Spleen (tissue), 7 donors: ENCODE results near the gene CNTNAP3.
"Not testable (repeated sequence)": the region's sequence is repeated elsewhere in the genome, so short reads cannot be mapped to it uniquely, and the experiment has no call there.

ENCODE experiments used
- POLR2A ChIP-seq, 3 donors: fragments of 450-650 bp; IDR thresholded peaks; one replicate each; pipeline ENCODE4 v1.5.1; 2017; ENCODE audit warnings: antibody characterized with exemption in 3 of 3, mild to moderate bottlenecking in 1 of 3
- TF ChIP-seq, protein P1 (sequence below), 11 experiments: fragments of 200-600 bp in 7 of 11; fragments of 450-650 bp in 4 of 11; sonication (generic) in 4 of 11; IDR thresholded peaks in 8 of 11; conservative IDR thresholded peaks in 3 of 11; 1 replicate in 7 of 11; 2 replicates in 4 of 11; pipeline versions ENCODE4 v1.4.0 to v1.8.0; 2016 to 2021; ENCODE audit warnings: antibody characterized with exemption in 11 of 11, inconsistent platforms in 4 of 11, mild to moderate bottlenecking in 1 of 11
- donor health status: DM: no; HTN: no; CAD: no; lungs with moderate emphysema.
- donor health status: DM: no; HTN: no; CAD: no.
- donor health status: DM: no; HTN: no; CAD: no.

- TF ChIP-seq, protein P1, sequence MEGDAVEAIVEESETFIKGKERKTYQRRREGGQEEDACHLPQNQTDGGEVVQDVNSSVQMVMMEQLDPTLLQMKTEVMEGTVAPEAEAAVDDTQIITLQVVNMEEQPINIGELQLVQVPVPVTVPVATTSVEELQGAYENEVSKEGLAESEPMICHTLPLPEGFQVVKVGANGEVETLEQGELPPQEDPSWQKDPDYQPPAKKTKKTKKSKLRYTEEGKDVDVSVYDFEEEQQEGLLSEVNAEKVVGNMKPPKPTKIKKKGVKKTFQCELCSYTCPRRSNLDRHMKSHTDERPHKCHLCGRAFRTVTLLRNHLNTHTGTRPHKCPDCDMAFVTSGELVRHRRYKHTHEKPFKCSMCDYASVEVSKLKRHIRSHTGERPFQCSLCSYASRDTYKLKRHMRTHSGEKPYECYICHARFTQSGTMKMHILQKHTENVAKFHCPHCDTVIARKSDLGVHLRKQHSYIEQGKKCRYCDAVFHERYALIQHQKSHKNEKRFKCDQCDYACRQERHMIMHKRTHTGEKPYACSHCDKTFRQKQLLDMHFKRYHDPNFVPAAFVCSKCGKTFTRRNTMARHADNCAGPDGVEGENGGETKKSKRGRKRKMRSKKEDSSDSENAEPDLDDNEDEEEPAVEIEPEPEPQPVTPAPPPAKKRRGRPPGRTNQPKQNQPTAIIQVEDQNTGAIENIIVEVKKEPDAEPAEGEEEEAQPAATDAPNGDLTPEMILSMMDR (IDR thresholded peaks at IDR 0.05 in 8 of 11, conservative IDR thresholded peaks at IDR 0.05 in 3 of 11), result not testable (repeated sequence)
- not testable (repeated sequence) for TF ChIP-seq POLR2A (IDR thresholded peaks at IDR 0.05)
These were observed 81.3 kb downstream of the CNTNAP3 start for GRCh38 chr9:39206643-39207042.
